ENCODE measurements around the gene TNFRSF12A. TPM values are rescaled to one million over a fixed set of nuclear protein-coding genes. Genes with fewer than 3 reads are reported as not detected.

TNFRSF12A gene
- total RNA-seq, 4 donors from 2014 or later, result 12.6 to 76.2 (median 24.0) TPM

GRCh38 chr16:3030222-3031212 is 10.3 kb downstream of the TNFRSF12A start:
- DNase-seq, result no peak
- no peak overlapping the region for H3K4me3 ChIP-seq
- H3K36me3 ChIP-seq, result no peaks in the 10 kb centered on the region
- no peak overlapping the region for H3K27ac ChIP-seq
- H3K9me3 ChIP-seq, result no peaks in the 10 kb centered on the region
- H3K4me1 ChIP-seq, result peaks cover 0 to 10% of the 10 kb centered on the region in 2 donors
- intact Hi-C loops (cut with DNase I; ENCODE audit: low total_unique reads), result no loop called here
- H3K27me3 ChIP-seq, result peaks cover 8 to 17% of the 10 kb centered on the region in 2 donors
- TF ChIP-seq POLR2A (IDR thresholded peaks at IDR 0.05), result no peak
- no peak for TF ChIP-seq CTCF (IDR thresholded peaks at IDR 0.05)

GRCh38 chr16:3032624-3033023 is 12.5 kb downstream of the TNFRSF12A start:
- H3K4me1 ChIP-seq, result peaks cover 0 to 10% of the 10 kb centered on the region in 2 donors
- H3K9me3 ChIP-seq, result no peaks in the 10 kb centered on the region
- H3K27ac ChIP-seq, result no peak overlapping the region
- TF ChIP-seq POLR2A (IDR thresholded peaks at IDR 0.05) (no peak), CTCF (IDR thresholded peaks at IDR 0.05) (no peak)
- H3K36me3 ChIP-seq, result no peaks in the 10 kb centered on the region
- peaks cover 23 to 36% of the 10 kb centered on the region in 2 donors for H3K27me3 ChIP-seq
- H3K4me3 ChIP-seq, result no peak overlapping the region
- DNase-seq, result no peak
- intact Hi-C loops (cut with DNase I; ENCODE audit: low total_unique reads), result no loop called here

- Histone ChIP-seq H3K27ac (no peak overlapping the region), H3K4me1 (no peaks in the 10 kb centered on the region), H3K27me3 (peaks cover 18 to 42% of the 10 kb centered on the region in 2 donors), H3K9me3 (no peaks in the 10 kb centered on the region), H3K4me3 (no peak overlapping the region), H3K36me3 (no peaks in the 10 kb centered on the region)
- TF ChIP-seq CTCF (IDR thresholded peaks at IDR 0.05) (no peak), POLR2A (IDR thresholded peaks at IDR 0.05) (no peak)
- DNase-seq, result no peak
- intact Hi-C loops (cut with DNase I; ENCODE audit: low total_unique reads), result no loop called here
Measured at GRCh38 chr16:3035289-3035971, 15.3 kb downstream of the TNFRSF12A start.

- Histone ChIP-seq H3K9me3 (no peaks in the 10 kb centered on the region), H3K4me3 (no peak overlapping the region), H3K4me1 (no peaks in the 10 kb centered on the region), H3K36me3 (no peaks in the 10 kb centered on the region), H3K27me3 (peaks cover 18 to 34% of the 10 kb centered on the region in 2 donors), H3K27ac (no peak overlapping the region)
- DNase-seq, result no peak
- TF ChIP-seq CTCF (IDR thresholded peaks at IDR 0.05), result no peak
- no peak for TF ChIP-seq POLR2A (IDR thresholded peaks at IDR 0.05)
- intact Hi-C loops (cut with DNase I; ENCODE audit: low total_unique reads), result no loop called here
Measured at GRCh38 chr16:3035972-3036725, 16.0 kb downstream of the TNFRSF12A start.
